Transverse colon (tissue), 3 donors: ENCODE data around the gene NCKAP5.

Experiments used
- EP300 ChIP-seq: sonication (generic); formaldehyde crosslinking; IDR thresholded peaks from one replicate; pipeline ENCODE4 v1.6.1; 2017; ENCODE audit warnings: antibody characterized with exemption, low read depth
- TF ChIP-seq, protein P1 (sequence below), 5 experiments: fragments of 200-600 bp in 3 of 5; fragments of 450-650 bp in 2 of 5; sonication (generic) in 3 of 5; IDR thresholded peaks; 1 replicate in 2 of 5; 2 replicates in 3 of 5; pipeline ENCODE4 v1.5.1; 2016 to 2017; ENCODE audit warnings: antibody characterized with exemption in 5 of 5, inconsistent platforms in 3 of 5, mild to moderate bottlenecking in 2 of 5, moderate library complexity in 1 of 5

DNA sequence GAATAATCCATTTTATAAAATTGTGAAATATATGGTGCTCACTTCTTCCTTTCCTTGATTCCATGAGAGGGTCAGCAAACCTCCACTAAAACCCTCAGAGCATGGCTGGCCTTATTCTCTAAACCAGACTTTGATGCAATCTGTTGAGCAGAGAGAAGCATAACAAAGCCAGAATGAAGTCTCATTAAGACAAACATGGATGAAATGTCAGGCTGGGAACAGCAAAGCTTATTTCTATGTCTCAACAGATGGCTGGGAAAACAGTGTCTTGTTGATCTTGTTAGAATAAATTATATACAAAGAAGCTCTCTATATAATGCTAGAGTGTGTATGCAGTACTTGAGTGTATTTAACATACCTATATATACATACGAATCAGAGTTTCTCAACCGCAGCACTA, 671.2 kb downstream of the NCKAP5 start:
- no peak for TF ChIP-seq EP300
- TF ChIP-seq, protein P1, sequence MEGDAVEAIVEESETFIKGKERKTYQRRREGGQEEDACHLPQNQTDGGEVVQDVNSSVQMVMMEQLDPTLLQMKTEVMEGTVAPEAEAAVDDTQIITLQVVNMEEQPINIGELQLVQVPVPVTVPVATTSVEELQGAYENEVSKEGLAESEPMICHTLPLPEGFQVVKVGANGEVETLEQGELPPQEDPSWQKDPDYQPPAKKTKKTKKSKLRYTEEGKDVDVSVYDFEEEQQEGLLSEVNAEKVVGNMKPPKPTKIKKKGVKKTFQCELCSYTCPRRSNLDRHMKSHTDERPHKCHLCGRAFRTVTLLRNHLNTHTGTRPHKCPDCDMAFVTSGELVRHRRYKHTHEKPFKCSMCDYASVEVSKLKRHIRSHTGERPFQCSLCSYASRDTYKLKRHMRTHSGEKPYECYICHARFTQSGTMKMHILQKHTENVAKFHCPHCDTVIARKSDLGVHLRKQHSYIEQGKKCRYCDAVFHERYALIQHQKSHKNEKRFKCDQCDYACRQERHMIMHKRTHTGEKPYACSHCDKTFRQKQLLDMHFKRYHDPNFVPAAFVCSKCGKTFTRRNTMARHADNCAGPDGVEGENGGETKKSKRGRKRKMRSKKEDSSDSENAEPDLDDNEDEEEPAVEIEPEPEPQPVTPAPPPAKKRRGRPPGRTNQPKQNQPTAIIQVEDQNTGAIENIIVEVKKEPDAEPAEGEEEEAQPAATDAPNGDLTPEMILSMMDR (IDR thresholded peaks at IDR 0.05): no peak
